HG03575 (cell line): ENCODE results near the gene ZNF484.
A peak's percentile ranks its signal among the peaks of the same experiment; 100 is the strongest.
"Not testable (repeated sequence)": the region's sequence is repeated elsewhere in the genome, so short reads cannot be mapped to it uniquely, and the experiment has no call there.

Experiments used
- ATAC-seq: cut with Tn5 transposase; IDR thresholded peaks from one replicate; pipeline ENCODE4 v1.9.1; 2021; ENCODE audit not compliant: unreplicated experiment, insufficient number of reproducible peaks, low FRiP score; ENCODE audit errors: extremely low read depth

The ZNF484 gene

GRCh38 chr9:92877531-92878430, at the start of gene ZNF484:
TSS of gene ZNF484 (minus strand) at chr9:92878038. CDS start at chr9:92875029, 3,009 bp downstream.
- peak; percentile 91 for ATAC-seq

DNA sequence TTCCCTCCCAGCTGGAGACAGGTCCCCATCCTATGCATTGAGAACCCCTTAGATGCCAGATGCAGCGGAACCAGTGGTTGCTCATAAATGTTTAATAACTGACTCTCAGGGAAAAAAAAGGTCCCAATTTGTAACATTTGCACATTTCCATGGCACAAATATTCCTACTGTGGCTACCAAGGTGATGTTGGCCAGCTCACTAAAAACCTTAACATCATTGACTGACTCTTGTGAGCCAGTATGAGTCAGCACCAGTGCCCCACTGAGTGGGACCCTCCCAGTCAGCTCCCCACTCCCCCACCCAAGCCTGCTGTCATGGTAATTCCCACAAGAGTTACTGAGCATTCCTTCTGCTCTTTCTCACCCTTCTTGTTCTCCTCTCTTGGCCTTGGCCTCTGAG, 42.6 kb upstream of the ZNF484 start:
- ATAC-seq, result no peak

DNA sequence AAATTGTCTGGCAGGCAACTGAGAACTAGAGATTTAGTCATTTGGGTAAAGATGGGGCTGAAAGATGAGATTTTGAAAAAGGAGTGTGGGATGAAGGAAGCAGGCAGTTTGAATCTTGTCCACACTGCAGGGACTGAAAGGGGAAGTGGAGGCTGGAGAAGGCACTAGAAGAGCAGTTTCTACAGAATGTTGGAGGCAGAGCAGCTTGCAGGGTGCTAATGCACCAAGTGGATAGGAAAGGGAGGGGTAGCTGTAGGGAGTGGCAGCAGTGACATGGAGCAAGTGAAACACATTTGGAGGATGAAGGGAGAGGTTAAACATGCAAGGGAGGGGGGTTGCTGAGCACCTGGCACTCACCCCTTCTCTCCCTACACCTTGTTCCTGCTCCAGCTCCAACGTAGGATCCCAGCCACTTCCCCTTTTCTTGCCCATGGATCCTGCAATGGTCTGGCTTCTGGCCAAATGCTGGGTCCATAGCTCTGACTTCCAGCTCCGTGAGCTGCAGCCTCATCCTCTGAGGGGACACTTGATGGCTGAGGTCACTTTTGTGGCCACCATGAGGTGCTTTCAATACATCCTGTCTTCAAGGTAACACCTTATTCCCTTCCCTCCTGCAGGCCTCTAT, 39.5 kb upstream of the ZNF484 start:
- ATAC-seq, result no peak

- ATAC-seq, result no peak
These were observed 34.0 kb upstream of the ZNF484 start for GRCh38 chr9:92911511-92912475.

DNA sequence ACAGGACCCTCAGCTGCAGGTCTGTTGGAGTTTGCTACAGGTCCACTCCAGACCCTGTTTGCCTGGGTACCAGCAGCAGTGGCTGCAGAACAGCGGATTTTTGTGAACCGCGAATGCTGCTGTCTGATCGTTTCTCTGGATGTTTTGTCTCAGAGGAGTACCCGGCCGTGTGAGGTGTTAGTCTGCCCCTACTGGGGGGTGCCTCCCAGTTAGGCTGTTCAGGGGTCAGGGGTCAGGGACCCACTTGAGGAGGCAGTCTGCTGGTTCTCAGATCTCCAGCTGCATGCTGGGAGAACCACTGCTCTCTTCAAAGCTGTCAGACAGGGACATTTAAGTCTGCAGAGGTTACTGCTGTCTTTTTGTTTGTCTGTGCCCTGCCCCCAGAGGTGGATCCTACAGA, 27.3 kb upstream of the ZNF484 start:
- not testable (repeated sequence) for ATAC-seq

- ATAC-seq, result no peak
These were observed 19.5 kb upstream of the ZNF484 start for GRCh38 chr9:92897323-92897722.

DNA sequence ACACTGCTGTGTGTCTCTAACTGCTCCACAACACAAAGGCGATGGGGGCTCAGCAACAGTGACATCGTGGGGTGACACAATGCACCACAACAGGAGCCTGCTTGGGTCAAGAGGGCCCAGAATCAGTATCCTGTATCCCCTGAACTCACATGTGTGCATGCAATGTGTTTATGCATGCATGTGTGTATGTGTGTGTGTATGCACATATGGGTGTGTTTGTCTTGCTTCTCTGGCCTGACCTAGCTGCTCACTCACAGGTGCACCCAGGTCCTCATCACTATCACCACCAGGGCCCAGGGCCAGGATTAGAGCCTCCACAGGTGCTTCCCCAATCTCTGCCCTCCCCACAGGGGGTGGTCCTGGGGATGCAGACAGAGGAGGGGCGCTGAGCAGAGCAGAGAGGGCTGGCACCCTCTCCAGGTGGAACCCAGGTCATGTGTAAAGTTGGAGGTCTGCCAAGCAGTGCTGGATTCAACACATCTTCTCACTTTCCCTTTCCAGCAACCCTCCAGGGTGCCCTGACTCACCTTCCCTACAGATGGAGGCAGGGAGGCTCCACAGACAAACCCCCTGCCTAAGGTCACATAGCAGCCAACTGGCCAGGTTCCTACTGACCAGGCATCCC, 18.1 kb upstream of the ZNF484 start:
- no peak for ATAC-seq

DNA sequence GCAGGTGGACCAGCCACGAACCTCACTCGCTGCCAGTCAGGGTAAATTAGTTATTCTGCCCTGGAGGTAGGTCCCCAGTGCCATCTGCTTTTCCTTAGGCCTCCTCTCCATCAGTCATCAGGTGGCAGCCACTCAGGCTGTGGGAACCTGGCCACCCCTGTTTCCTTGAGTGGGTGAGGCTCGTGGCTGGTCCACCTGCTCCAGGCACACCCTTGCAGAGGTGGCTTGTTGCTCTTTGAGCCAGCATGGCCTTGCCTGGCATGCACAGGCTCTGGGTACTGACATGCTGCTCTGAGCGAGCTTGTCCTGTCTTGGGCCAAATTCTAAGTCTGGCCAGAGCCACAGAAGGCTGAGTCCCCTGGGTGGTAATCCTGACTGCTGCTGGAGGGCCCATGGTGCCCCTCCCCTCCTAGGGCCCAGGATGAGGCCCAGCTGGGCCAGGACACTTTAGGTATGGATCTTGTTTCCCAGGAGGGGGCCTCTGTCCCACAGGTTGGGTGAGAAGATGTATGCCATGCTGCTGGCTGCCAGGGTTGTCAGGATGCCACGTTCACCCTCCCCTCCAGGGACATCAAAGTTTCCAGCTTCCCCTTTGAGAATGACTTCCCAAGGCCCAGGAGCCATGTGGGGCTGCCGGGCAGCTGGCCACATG, 17.0 kb upstream of the ZNF484 start:
- ATAC-seq, result no peak

DNA sequence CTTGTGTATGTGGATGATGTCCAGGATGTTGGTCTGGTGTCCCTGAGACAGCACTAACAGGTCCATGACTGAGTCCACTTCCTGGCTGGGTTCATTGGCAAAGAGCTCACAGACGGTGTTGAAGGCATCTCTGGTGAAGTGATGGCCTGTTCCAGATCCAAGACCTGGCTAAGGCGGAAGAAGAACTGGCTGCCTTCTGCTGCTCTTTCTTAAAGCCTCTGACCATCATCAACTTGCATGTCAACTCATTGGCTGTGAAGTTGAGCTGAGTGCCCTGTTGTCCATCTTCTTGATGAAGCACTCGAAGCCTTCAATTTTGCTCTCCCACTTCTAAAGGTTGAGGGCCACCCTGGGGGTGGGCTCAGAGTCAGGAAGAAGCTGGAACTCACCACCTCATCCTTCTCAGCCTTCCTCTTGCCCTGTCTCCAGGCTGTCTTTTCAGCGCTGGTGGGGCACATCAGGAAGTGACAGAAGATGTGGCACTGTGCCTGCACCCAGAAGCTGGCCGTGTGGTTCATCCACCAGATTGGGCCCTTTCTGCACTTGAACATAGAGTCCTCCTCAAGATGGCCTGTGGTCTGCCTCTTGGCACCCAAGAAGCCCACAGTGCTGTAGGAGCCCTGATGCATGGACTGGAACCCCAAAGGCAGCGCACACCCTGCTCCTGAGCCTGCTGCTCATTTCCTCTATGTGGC, 16.2 kb upstream of the ZNF484 start:
- ATAC-seq, result not testable (repeated sequence)

- not testable (repeated sequence) for ATAC-seq
These were observed 14.4 kb upstream of the ZNF484 start for GRCh38 chr9:92892276-92892675.

- no peak for ATAC-seq
These were observed 12.9 kb upstream of the ZNF484 start for GRCh38 chr9:92890761-92891160.

DNA sequence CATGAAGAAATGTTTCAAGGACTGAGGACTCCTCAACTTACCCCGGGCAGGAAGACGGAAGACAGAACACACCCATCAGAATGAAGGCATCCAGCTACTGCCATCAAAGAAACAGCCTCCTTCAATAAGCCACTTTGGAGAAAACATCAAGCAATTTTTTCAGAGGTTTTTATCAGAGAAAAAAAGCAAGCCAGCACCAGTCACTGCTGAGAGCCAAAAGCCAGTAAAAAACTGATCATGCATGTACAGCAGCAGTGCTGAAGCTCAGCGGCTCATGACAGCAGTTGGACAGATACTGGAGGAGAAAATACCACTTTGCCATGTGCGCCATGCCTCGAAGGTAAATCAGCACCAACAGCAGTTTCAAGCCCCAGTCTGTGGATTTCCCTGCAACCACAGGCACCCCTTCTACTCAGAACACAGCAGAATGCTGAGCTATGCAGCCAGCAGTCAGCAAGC, 10.1 kb upstream of the ZNF484 start:
- no peak for ATAC-seq

DNA sequence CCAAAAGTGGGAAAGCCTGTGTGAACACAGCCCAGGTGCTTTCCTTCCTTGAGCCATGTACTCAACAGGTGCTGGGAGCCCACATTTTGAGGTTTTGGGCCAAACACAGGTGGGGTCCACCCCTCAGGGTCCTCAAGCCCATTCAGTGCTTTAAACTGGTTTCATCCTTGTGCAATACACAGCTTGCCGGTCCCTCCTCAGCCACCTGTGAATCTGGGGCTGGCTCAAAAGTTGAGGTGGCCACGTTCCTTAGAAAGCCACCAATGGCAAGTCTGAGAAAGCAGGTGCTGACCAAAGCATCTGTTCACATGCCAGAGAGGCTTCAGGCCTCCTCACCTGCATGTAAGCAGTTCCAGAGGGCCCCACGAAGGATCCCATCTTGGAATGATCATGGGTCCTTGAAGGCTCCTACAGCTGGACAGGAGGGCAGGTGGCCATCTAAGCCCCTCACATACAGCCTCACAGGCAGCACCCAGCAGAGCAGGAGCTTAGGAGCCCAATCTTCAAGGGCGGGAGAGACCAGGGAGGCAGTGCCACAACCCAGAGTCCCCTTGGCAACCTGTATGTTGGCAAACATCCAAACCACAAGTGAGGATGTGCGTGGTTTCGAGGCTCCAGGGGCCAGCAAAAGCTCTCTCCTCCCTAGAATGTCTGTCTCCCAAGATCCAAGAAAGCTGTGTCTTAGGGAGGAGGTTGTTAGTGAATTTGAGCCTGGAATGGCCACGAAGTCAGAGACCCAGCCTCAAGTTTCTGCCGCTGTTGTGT, 9.2 kb upstream of the ZNF484 start:
- not testable (repeated sequence) for ATAC-seq

DNA sequence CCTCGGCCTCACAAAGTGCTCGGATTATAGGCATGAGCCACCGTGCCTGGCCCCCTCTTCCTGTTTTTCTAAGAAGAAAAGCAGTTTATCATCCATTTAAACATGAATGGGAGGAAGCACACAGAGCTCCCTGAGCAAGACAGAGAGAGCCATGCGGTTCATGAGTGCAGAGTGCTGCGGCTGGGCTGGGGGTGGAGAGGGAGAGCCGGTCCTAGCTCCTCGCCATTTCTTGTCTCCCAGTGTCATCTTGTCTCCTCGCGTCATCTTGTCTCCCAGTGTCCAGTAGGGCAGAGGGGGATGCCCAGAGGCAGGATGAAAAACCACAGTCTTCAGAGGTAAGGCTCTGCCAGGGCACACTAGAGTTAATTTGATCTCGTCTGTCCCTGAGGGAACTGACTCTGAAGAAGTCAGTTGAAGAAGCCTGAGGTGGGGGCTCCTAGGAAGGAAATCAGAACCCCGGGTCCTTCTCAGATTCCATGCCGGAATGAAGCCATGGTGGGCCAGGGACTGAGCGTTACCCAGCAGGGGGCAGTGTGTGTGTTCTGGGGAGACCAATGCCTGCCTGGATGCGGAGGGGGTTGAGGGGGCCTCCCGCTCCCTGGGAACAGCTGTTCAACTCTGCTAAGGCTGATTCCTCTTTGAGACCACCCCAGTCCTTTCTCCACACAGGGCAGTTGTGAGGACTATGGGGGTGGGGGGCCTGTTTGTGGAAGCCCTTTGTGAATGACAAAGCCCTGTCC, 6.0 kb upstream of the ZNF484 start:
- ATAC-seq, result not testable (repeated sequence)

DNA sequence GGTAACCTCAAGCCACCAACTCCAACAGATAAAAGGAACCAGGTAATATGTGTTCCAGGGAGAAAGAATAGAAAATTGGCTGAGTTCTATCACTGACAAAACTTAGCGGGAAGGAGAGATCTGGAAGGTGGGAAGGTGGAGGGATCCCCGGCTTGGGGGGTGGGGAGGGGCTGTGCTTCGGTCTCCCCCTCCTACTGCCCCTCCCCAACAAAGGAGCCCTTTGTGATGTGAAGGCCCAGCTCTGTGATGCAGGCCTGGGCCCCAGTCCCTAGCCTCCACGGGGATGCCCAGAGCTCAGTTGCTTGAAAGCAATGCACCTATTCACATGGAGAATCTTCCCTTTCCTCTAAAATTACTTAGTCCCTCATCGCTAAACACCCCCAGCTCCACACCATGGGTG, 4.4 kb upstream of the ZNF484 start:
- no peak for ATAC-seq

GRCh38 chr9:92875373-92875772, 2.5 kb downstream of the ZNF484 start:
- no peak for ATAC-seq
